RPMI8226 (cell line): ENCODE data around the gene KCNIP3.

ENCODE experiments used
- DNase-seq: peaks from one replicate; pipeline ENCODE4 v3.0.0-alpha.2; 2015

Gene KCNIP3

DNA sequence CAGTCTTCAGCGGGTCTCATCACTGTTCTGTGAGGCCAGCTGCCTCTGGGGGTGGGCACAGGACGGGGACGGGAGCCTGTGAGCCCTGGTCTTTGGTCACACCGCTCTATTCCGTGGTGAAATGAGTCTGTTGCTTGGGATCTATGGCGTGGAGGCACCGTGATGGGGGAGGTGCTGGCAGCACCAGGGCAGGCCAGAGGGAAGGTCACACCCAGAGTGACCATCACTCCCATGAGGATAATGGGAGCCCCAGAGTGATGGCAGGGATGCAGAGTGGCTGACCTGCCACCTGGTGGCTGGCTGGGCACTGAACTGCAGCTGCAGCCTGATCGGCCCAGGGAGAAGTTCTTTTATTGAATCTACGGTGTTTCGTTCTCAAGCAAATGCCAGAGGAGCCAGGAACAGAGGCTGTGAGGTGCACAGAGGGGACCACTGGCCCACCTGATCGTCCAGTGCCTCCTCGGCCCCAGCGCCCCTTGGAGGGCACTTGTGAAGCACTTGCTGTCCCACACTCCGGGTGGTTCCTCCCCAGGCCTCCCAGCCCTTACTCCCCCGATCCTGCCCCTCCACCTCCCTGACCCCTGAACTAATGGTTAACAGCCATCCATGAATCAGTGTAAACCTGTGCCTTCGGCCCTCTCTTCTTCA is 17.9 kb downstream of the KCNIP3 start:
- peak; percentile 53 for DNase-seq

- DNase-seq: no peak
Measured at GRCh38 chr2:95315801-95316411, 18.8 kb downstream of the KCNIP3 start.

DNA sequence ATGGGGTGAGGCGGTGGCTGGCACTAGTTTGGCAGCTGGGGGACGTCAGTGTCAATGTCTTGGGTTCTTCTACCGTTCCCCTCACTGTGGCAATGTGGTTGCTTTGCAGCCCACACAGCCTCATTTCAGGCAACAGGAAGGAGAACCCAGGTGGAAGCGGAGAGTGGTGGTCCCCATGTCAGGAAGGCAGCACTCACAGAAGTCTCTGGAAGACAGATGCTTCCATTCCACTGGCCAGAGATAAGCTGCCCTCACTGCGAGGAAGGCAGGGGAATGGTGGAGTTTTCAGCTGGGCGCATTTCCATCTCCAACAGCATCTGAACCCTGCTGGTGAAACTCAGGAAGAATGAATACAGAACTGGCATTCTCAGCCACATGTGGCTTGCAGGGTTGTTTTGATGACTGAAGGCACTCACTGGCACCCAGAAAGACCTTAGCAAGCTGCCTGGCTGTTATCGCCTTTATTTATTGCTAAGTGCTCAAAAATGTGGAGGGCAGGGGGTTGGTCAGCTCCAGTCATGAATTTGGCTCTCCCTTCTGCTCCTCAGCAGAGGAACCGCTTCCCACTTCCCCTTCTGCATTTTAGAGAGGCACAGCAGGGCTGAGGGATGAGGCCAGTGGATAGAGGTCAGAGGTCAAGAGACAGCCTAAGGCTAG is 19.4 kb downstream of the KCNIP3 start:
- DNase-seq: no peak

DNA sequence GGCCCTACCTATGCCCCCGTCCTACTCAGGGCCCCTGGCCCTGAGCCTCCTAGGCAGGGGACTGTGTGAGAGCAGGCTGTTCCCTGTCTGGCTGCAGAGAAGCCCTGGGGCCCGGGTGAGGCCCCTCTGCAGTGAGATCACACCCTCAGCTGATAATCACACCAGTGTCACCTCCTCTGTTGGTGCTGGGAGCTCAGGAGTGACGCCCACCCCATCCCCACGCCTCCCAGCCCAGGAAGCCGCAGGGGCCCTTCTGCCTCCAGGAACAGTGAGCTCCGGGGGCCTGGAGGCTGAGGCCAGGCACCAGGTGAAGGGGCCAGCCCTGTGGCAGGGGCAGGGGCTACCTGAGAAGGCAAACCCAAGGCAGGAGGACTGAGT is 20.0 kb downstream of the KCNIP3 start:
- no peak for DNase-seq

DNA sequence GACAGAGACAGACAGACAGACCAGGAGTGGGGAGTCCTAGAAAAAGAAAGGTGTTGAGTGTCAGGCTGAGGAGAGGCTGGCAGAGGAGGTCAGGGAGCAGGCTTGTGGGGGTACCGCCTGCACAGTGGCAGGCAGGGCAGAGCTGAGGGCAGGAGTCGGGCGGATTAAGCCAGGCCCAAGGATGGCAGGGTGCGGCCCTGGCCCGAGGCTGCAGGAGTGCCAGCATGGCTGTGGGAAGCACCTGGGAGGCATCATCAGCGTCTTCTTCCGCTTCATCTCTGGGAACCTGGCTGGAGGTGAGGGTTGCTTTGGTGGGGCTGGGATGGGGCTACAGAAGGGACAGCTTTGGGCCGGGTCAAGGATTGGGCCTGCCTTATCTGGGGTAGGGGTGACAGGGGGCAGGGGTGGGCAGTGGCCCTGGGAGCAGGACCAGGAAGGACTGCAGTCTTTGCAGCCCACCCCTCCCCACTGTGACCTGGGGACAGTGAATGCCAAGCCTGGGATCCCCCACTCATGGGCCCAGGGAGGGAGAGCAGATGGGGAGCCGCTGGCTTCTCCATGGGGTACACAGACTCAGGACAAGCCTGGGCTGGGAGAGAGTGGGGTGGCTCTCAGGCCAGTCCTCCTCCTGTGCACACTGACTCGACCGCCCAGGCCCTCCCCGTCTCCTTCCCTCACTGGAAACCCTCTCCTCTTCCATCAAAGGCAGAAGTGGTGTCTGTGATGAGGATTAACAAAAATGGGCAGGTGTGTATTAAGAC is 20.7 kb downstream of the KCNIP3 start:
- DNase-seq: no peak

- DNase-seq: no peak
Measured at GRCh38 chr2:95318431-95319220, 21.5 kb downstream of the KCNIP3 start.

- no peak for DNase-seq
Measured at GRCh38 chr2:95319481-95320343, 22.6 kb downstream of the KCNIP3 start.

- DNase-seq: no peak
Measured at GRCh38 chr2:95320344-95320712, 23.2 kb downstream of the KCNIP3 start.

DNA sequence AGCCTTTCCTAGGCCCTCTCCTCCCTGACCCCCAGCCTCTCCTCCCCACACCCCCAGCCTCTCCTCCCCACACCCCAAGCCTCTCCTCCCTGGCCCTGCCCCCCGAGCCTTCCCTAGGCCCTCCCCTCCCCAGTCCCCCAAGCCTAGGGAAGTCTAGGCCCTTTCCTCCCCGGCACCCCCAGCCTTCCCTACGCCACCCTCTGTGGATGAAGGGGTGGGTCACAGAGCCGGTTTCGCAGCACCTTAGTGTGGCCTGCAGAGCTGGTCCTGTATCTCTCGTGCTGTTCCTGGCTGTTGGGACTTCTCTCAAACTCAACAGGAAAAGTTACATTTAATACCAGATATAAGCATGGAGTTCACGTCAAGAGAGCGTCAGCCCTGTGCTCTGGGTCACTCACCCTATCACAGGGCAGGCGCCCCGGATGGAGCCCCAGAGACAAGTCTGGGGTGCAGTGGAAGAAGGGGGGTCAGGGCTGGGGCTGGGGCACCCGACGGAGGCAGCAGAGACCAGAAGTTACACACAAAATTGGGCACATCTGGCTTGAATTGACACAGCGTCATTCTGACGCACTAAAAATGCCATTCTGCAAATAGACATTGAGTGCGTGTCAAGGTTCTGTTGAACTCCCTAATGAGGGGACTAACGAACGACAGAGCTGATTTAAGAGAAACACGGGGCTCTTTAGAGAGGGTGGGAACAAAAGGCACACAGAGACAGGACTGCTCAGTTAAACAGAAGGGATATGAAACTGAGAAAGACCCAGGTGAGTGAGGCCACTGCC is 24.0 kb downstream of the KCNIP3 start:
- no peak for DNase-seq

- peak; percentile 64 for DNase-seq
Measured at GRCh38 chr2:95323347-95324155, 26.4 kb downstream of the KCNIP3 start.

- DNase-seq: no peak
Measured at GRCh38 chr2:95325026-95325425, 27.9 kb downstream of the KCNIP3 start.

GRCh38 chr2:95325590-95326432 is 28.7 kb downstream of the KCNIP3 start:
- DNase-seq: no peak

DNA sequence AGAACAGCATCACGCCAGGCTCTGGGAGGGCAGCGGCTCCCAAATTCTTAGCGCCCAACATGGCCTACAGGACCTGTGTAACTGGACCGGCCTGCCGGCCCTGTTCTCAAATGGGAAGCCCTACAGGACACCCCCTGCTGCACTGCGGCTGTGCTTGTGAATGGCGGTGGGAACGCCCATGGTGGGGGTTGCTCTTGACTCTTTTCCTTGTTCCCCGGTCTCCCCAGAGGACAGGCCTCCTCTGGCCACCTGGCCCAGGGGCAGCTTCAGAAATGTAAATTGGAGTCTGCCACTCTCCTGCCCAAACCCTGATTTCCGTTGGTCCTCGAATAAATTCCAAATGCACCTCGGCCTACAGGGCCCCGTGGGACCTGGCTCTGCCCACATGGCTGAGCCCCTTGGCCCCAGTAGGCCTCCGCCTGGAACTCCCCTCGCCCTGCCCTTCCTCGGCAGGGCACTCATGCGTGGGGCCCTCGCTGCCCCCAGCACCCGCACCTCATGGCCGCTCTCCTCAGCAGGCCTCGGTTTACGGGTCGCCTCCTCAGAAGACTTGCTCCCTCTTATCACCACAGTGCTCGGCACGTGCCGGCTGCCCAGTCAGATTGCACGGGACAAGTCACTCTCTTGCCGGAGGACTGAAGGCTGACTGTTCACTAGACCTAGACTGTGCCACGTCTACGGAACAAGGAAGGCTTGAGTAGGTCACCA is 29.4 kb downstream of the KCNIP3 start:
- no peak for DNase-seq

DNA sequence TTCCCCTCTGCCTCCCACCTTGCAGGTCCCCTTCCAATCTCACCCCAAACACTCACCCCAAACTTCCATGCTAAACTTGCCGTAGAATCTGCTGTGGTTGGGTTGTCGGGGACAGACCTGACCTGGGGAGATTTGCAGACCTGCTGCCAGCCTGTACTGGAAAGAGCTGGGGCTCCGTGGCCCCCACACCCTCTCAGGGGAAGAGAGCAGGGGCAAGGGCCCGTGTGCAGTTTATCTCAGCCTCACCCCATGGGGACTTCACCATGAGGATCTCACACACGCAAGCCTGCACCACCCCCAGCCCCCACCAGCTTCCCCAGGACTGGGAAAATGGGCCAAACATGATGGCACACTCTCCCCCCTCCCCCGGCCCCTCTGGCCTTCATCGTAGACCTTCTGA is 30.7 kb downstream of the KCNIP3 start:
- DNase-seq: no peak

- DNase-seq: no peak
Measured at GRCh38 chr2:95328358-95329125, 31.4 kb downstream of the KCNIP3 start.

GRCh38 chr2:95329401-95329800 is 32.3 kb downstream of the KCNIP3 start:
- DNase-seq: no peak

DNA sequence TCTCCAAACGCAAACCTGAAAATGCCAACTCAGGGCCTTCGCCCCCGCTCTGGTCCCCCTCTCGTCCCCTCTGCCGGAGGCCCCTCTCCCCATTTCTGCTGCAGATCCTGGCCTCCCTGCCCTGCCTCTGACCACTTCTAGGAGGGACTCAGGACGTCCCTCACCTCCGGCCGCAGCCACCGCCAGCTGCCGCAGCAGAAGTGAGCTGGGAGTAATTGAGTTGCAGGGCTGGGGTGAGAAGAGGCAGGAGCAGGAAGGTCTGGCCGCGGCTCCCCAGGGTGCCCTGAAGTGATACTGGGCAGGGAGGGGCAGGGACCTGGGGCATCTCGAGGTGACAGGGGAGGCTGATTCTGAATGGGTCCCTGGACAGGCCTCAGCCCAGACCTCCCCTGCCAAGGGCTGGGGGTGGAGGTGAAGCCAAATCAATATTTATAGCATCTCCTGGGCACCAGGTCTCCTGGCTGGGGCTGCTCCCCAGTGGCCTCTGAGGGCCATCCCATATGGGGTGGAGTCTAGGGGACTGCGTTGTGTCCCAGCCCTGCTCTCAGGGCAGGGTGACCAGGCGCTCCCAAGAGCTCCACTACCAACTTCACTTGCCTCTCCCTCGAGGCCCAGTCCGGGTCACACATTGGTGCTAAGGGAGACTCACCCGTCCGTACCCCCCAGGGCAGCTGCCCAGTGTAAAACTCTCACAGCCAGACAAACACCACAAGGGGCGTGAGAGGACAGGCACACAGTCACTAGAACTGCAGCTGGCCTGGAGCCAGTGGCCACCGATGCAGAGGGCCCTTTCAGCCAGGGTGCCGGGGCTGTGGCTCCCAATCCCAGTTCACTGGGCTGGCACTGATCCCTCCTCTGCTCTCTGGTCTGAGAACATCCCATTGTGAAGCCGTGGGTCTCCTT is 33.0 kb downstream of the KCNIP3 start:
- DNase-seq: no peak
